PC-3 (cell line): Measurements from ENCODE around the gene TNFSF18. TPM values are rescaled to one million over a fixed set of nuclear protein-coding genes. Genes with fewer than 3 reads are reported as not detected.

Experiments
- ATAC-seq: fragments of 200-7000 bp; cut with Tn5 transposase; 2 replicates; pipeline ENCODE4 v1.9.1; 2020; ENCODE audit warnings: mild to moderate bottlenecking, moderate library complexity
- Bru-seq: library from RNA; stranded (reverse); fragments of 400-500 nt; gene quantifications from one replicate; lab custom pipeline; 2021; lab: Mats Ljungman, UMichigan
- BruChase-seq, 2 experiments: library from RNA; stranded (reverse); fragments of 400-500 nt; gene quantifications; one replicate each; lab custom pipeline; 2021; lab: Mats Ljungman, UMichigan
- BruUV-seq: library from RNA; stranded (reverse); fragments of 400-500 nt; replicated peaks from 2 replicates; lab custom pipeline; 2021; lab: Mats Ljungman, UMichigan
- CTCF ChIA-PET: fragments of 300-600 bp; sonication (Branson Sonifier 250); formaldehyde crosslinking; loops from one replicate; lab custom pipeline; 2022; ENCODE audit warnings: antibody characterized with exemption; lab: Charles Lee
- POLR2A ChIA-PET: fragments of 300-600 bp; sonication (Branson Sonifier 250); formaldehyde crosslinking; loops from one replicate; lab custom pipeline; 2022; ENCODE audit warnings: antibody characterized with exemption; ENCODE audit not compliant: unreplicated experiment; lab: Charles Lee
- DNase-seq: peaks from one replicate; pipeline ENCODE4 v3.0.0-alpha.2; 2015
- H2AFZ ChIP-seq: fragments of 300-600 bp; sonication (generic); 2 replicates; pipeline ENCODE4 v1.6.0; 2016; ENCODE audit warnings: antibody characterized with exemption, low read length
- H3F3A ChIP-seq: fragments of 300-600 bp; sonication (generic); one replicate; pipeline ENCODE4 v1.6.0; 2017; ENCODE audit warnings: antibody characterized with exemption, low read length, control low read depth, mild to moderate bottlenecking; ENCODE audit not compliant: unreplicated experiment
- H3K27ac ChIP-seq: fragments of 300-600 bp; sonication (generic); 2 replicates; pipeline ENCODE4 v1.5.1; 2016; ENCODE audit warnings: mild to moderate bottlenecking, low read length
- H3K27me3 ChIP-seq: fragments of 300-600 bp; sonication (generic); 2 replicates; pipeline ENCODE4 v1.6.1; 2016; ENCODE audit warnings: low read length, mixed read lengths
- H3K36me3 ChIP-seq: fragments of 300-600 bp; sonication (generic); 2 replicates; pipeline ENCODE4 v1.6.1; 2016; ENCODE audit warnings: low read depth, mixed run types, low read length, mixed read lengths
- H3K4me1 ChIP-seq: fragments of 300-600 bp; sonication (generic); 2 replicates; pipeline ENCODE4 v1.5.1; 2016; ENCODE audit warnings: low read length; ENCODE audit not compliant: insufficient read depth
- H3K4me2 ChIP-seq: fragments of 300-600 bp; sonication (generic); 2 replicates; pipeline ENCODE4 v1.6.0; 2016; ENCODE audit warnings: low read length
- H3K4me3 ChIP-seq: fragments of 300-600 bp; sonication (generic); 2 replicates; pipeline ENCODE4 v1.5.1; 2016; ENCODE audit warnings: mild to moderate bottlenecking, low read length, mixed read lengths
- H3K79me2 ChIP-seq: fragments of 300-600 bp; sonication (generic); 2 replicates; pipeline ENCODE4 v1.6.1; 2017; ENCODE audit warnings: low read length, mixed read lengths
- H3K9ac ChIP-seq: fragments of 300-600 bp; sonication (generic); 2 replicates; pipeline ENCODE4 v1.6.0; 2016; ENCODE audit warnings: mild to moderate bottlenecking, low read length
- H3K9me2 ChIP-seq: fragments of 300-600 bp; sonication (generic); replicated peaks from 2 replicates; pipeline ENCODE4 v1.6.1; 2016; ENCODE audit warnings: mixed run types, low read length, mixed read lengths
- H3K9me3 ChIP-seq: fragments of 300-600 bp; sonication (generic); 2 replicates; pipeline ENCODE4 v1.6.1; 2016; ENCODE audit warnings: low read length, mixed read lengths
- H4K20me1 ChIP-seq: fragments of 300-600 bp; sonication (generic); 2 replicates; pipeline ENCODE4 v1.6.1; 2016; ENCODE audit warnings: low read length, mixed read lengths
- CTCF ChIP-seq: fragments of 300-600 bp; sonication (generic); conservative IDR thresholded peaks from 2 replicates; pipeline ENCODE4 v1.5.1; 2017; ENCODE audit warnings: antibody characterized with exemption, low read depth, mild to moderate bottlenecking, low read length
- EZH2 ChIP-seq: fragments of 300-600 bp; sonication (generic); IDR thresholded peaks from one replicate; pipeline ENCODE4 v1.6.1; 2017; ENCODE audit warnings: antibody characterized with exemption, mild to moderate bottlenecking, low read length; ENCODE audit not compliant: unreplicated experiment
- EZH2phosphoT487 ChIP-seq: fragments of 300-600 bp; sonication (generic); IDR thresholded peaks from 2 replicates; pipeline ENCODE4 v1.6.1; 2018; ENCODE audit warnings: mild to moderate bottlenecking, antibody characterized with exemption, low read length, borderline replicate concordance
- intact Hi-C: fragments of 100-400 bp; cut with micrococcal nuclease; formaldehyde crosslinking; loops from 2 replicates; pipeline ENCODE4 v1.9.0; 2023
- long read RNA-seq: library from polyadenylated mRNA; unstranded; transcript quantifications from one replicate; pipeline ENCODE4 v2.0.0, GENCODE V29; 2021; ENCODE audit not compliant: unreplicated experiment
- total RNA-seq: library from RNA; depleted of rRNA; stranded (reverse); fragments of >200 nt; gene quantifications from 2 replicates; pipeline ENCODE4 v1.2.3, GENCODE V29; 2014; rRNA removed

The TNFSF18 gene
- total RNA-seq (0.69 TPM in 1 of 2 replicates, not detected in the other), Bru-seq, nascent RNA (percentile 24 among the genes with signal in this experiment), BruChase-seq, experiment 1, labeled RNA remaining after a 6-hour chase (percentile 30 among the genes with signal in this experiment), BruChase-seq, experiment 2, labeled RNA remaining after a 2-hour chase (percentile 36 among the genes with signal in this experiment)
- long read RNA-seq, partial matches to known transcripts = 0 of 1 reads
- long read RNA-seq, other reads (novel, unspliced or antisense) = 0 of 1 reads

- Histone ChIP-seq H3K4me3 (no peak within 1 kb of the TSS), H3K27ac (no peak within 1 kb of the TSS), H3K36me3 (no peaks in the 10 kb centered on the region), H3K79me2 (no peaks in the 10 kb centered on the region), H3K9me3 (no peaks in the 10 kb centered on the region), H4K20me1 (no peaks in the 10 kb centered on the region), H3K9ac (no peak within 1 kb of the TSS), H3K9me2 (0 out of 2 replicates have a peak, but pooled peaks cover 2% of the 10 kb centered on the region), H2AFZ (no peak within 1 kb of the TSS), H3K4me2 (peak within 1 kb of the TSS; percentile 59; the same call in 1 of the 2 replicates), H3K27me3 (no peaks in the 10 kb centered on the region), H3F3A (peaks cover 11% of the 10 kb centered on the region), H3K4me1 (peaks cover 57% of the 10 kb centered on the region)
- CTCF ChIA-PET = interaction anchor here (0.7 kb wide), 1 partner anchor 153 kb away, joined by 3 read pairs; no protein-coding TSS in a partner anchor
- DNase-seq = peak; percentile 73
- no TSS peak for BruUV-seq
- POLR2A ChIA-PET = no interaction called here
- TF ChIP-seq CTCF = no peak
- TF ChIP-seq EZH2phosphoT487 = no peak
- no peak for TF ChIP-seq EZH2
- intact Hi-C loops = no loop called here
- no peak for ATAC-seq
These were observed at the start of gene TNFSF18 for GRCh38 chr1:173050865-173051264. TNFSF18 (minus strand) TSS chr1:173050941; CDS start chr1:173050896, 45 bp downstream.

- Histone ChIP-seq H3K4me1 (peaks cover 26% of the 10 kb centered on the region), H3K9me3 (no peaks in the 10 kb centered on the region), H3K79me2 (no peaks in the 10 kb centered on the region), H3K9ac (no peak overlapping the region), H3K4me2 (no peak overlapping the region), H3K4me3 (no peak overlapping the region), H3K9me2 (no peaks in the 10 kb centered on the region; the same call in 1 of the 2 replicates), H3K27ac (no peak overlapping the region), H3F3A (no peaks in the 10 kb centered on the region), H3K27me3 (no peaks in the 10 kb centered on the region), H4K20me1 (no peaks in the 10 kb centered on the region), H2AFZ (no peak overlapping the region), H3K36me3 (no peaks in the 10 kb centered on the region)
- TF ChIP-seq CTCF (no peak), EZH2phosphoT487 (no peak), EZH2 (no peak)
- no TSS peak for BruUV-seq
- ChIA-PET POLR2A (no interaction called here), CTCF (no interaction called here)
- no peak for ATAC-seq
- DNase-seq = no peak
- intact Hi-C loops = loop anchor here (5.0 kb wide), 3 partner anchors 37 to 352 kb away; no protein-coding TSS in a partner anchor
These were observed 48.4 kb upstream of the TNFSF18 start for GRCh38 chr1:173099166-173099565.

- DNase-seq = no peak
- Histone ChIP-seq H3K9me3 (no peaks in the 10 kb centered on the region), H3K9ac (no peak overlapping the region), H3K79me2 (no peaks in the 10 kb centered on the region), H3K4me1 (peaks cover 26% of the 10 kb centered on the region), H3K4me2 (no peak overlapping the region), H2AFZ (0 out of 2 replicates have a peak overlapping the region, but pooled peaks have one; percentile 3), H3K4me3 (no peak overlapping the region), H3K36me3 (no peaks in the 10 kb centered on the region), H3K27ac (no peak overlapping the region), H3F3A (no peaks in the 10 kb centered on the region), H3K27me3 (no peaks in the 10 kb centered on the region), H3K9me2 (no peaks in the 10 kb centered on the region; the same call in 1 of the 2 replicates), H4K20me1 (no peaks in the 10 kb centered on the region)
- ChIA-PET POLR2A (no interaction called here), CTCF (no interaction called here)
- intact Hi-C loops = loop anchor here (5.0 kb wide), 3 partner anchors 36 to 351 kb away; no protein-coding TSS in a partner anchor
- ATAC-seq = no peak
- TF ChIP-seq EZH2 (no peak), CTCF (no peak), EZH2phosphoT487 (no peak)
- BruUV-seq = no TSS peak
These were observed 47.4 kb upstream of the TNFSF18 start for GRCh38 chr1:173098117-173098516.
